Skin epidermis (tissue), 12 donors: ENCODE data around the gene FXYD7.
"Not testable (repeated sequence)": the region's sequence is repeated elsewhere in the genome, so short reads cannot be mapped to it uniquely, and the experiment has no call there.

Source experiments
- H3K27ac ChIP-seq, 21 experiments: fragments of 200-600 bp; sonication (generic) in 11 of 21; one replicate each; pipeline ENCODE4 v1.5.0; 2020; ENCODE audit warnings: mild to moderate bottlenecking in 3 of 21, inconsistent platforms in 2 of 21, moderate library complexity in 2 of 21
- H3K4me3 ChIP-seq, 7 experiments: fragments of 200-600 bp; sonication (generic) in 2 of 7; one replicate each; pipeline ENCODE4 v1.5.0; 2020; ENCODE audit warnings: inconsistent platforms in 2 of 7, mild to moderate bottlenecking in 2 of 7, moderate library complexity in 1 of 7

FXYD7 gene

GRCh38 chr19:35124098-35125060 is 18.7 kb upstream of the FXYD7 start:
- Histone ChIP-seq H3K4me3 (peak overlapping the region; percentile 21 to 40 (median 34)), H3K27ac (peak overlapping the region in 20 of 21 experiments; percentile 53 to 89 (median 82))

DNA sequence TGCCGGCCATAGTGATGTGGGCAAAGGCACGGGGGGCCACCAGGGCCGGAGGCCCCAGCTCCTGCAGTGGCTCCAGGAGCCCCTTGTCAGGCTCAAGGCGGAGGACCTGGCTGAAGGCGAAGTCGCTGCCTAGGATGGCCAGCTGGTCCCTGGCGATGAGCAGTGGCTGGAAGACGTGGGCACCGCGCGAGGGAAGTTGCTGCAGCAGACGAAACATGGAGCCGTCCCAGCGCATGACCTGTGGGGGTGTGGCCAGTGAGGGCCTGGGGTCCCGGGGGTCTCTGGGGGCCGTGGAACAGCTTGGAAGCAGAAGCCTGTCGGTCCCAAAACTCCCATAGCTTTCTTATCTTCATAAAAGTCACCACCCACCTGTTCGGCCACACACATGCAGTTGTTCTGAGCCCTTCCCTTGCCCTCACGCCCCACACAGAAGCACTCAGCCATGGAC is 17.8 kb upstream of the FXYD7 start:
- H3K4me3 ChIP-seq: peak overlapping the region in 1 of 7 experiments; percentile 39

GRCh38 chr19:35125749-35126623 is 17.1 kb upstream of the FXYD7 start:
- Histone ChIP-seq H3K27ac (peak overlapping the region in 10 of 21 experiments; percentile 6 to 88 (median 81)), H3K4me3 (no peak overlapping the region)

More for the DNA sequence above, 17.8 kb upstream of the FXYD7 start:
- peak overlapping the region in 18 of 21 experiments; percentile 53 to 89 (median 82) for H3K27ac ChIP-seq

DNA sequence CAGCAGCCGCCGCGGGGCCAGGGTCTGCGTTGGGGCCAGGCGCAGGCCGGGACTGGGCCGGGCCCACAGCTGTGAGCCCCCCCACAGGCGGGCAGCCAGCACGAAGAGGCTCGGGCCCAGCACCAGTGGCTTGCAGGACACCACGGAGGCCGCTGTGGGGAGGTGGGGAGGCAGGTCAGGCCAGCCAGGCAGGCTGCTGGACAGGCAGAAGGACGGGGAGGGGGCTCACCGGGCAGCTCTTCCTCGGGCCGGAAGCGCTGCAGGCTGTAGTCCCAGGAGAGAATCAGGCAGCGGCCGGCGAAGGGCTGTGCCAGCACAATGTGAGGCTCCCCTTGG is 16.5 kb upstream of the FXYD7 start:
- Histone ChIP-seq H3K4me3 (no peak overlapping the region), H3K27ac (peak overlapping the region in 9 of 21 experiments; percentile 6 to 86 (median 27))

DNA sequence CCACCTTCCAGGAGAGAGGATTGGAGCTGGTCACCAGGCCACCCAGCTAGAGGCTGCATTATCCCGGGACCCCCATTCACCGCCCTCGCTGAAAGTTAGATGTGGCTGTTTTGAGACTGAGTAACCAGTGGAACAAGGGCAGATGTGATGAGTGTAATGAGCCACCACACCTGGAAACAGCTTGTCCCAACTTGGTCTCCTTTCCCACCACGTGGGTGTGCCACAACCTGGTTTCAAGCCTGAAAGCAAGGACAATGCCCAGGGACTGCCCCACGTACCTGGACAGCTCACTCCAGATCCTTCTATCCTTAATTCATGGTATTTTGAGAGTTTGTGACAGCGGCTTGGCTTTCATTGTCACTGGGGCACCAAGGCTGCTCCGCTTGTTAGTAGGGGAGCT is 15.2 kb upstream of the FXYD7 start:
- Histone ChIP-seq H3K4me3 (no peak overlapping the region), H3K27ac (peak overlapping the region in 6 of 21 experiments; percentile 1 to 86 (median 42))

DNA sequence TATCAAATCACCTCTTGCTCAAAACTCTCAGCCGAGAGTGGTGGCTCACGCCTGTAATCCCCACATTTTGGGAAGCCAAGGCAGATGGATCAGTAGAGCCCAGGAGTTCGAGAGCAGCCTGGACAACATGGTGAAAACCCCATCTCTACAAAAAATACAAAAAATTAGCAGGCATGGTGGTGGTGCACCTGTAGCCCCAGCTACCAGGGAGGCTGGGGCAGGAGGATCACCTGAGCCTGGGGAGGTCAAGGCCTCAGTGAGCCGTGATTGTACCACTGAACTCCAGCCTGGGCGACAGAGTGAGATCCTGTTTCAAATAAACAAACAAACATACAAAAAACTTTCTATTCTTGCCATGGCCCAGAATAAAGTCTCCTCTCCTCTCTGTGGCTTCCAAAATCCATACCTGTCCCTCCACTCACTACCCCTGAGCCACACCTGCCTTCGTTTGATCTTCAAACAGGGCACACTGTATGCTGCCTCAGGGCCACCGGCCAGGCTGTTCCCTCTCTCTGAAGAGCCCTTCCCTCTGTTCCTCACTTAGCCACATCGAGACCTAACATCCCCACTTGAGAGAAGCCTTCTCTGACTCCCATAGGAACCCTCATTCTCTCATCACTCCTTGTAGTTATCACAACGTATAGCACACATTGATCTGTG is 14.5 kb upstream of the FXYD7 start:
- peak overlapping the region in 1 of 21 experiments; percentile 15 for H3K27ac ChIP-seq

DNA sequence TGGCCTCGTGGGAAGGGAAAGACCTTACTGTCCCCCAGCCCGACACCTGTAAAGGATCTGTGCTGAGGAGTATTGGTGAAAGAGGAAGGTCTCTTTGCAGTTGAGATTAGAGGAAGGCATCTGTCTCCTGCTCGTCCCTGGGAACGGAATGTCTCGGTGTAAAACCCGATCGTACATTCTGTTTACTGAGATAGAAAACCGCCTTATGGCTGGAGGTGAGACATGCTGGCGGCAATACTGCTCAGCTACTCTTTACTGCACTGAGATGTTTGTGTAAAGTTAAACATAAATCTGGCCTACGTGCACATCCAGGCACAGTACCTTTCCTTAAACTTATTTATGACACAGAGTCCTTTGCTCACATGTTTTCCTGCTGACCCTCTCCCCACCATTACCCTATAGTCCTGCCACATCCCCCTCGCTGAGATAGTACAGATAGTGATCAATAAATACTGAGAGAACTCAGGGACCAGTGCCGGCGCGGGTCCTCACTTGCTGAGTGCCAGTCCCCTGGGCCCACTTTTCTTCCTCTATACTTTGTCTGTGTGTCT is 13.3 kb upstream of the FXYD7 start:
- H3K4me3 ChIP-seq, H3K27ac ChIP-seq: not testable (repeated sequence)

More for the DNA sequence above, 14.5 kb upstream of the FXYD7 start:
- no peak overlapping the region for H3K4me3 ChIP-seq

DNA sequence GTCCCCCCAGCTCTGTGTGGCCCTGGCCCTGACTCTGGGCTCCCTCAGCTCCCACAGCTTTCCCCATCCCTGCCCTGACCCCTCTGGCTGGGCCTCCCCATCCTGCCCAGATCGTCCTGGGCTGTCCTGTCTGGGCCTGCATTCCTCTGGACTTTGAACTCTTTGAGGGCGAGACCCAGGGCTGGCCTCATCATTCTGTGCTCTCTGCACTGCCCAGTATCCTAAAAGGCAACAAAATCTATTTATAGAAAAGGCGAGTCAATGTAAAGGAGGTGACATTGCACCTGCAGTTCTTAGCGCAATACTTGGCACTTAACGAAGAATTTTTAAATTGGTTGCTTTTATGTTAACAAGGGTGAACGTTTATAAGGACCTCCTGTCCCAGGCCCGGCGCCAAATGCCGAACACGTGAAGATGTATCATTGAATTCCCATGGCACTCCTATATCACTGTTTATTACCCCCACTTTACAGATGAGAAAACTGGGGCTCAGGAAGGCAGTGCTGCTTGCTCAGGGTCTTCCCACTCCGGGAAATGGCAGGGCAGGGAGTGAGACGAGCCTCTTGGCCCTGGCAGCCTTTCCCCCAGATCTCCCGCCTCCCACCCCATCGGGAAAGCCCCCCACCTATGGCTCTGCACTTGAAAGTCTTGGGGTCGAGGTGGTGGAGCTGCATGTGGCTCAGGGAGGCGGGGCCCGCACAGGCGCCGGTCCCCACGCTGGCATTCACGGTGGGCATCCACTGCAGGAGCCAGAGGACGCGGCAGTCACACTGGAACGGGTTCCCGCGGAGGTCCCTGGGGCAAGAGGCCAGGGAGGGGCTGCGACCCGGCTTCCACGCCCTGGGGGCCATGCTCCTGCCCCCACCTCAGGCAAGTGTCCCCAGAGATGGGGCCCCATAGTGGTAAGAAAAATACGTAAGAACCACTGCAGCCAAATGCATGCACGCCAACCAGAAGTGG is 12.0 kb upstream of the FXYD7 start:
- no peak overlapping the region for H3K4me3 ChIP-seq
- no peak overlapping the region for H3K27ac ChIP-seq

GRCh38 chr19:35132254-35132653 is 10.8 kb upstream of the FXYD7 start:
- Histone ChIP-seq H3K4me3 (no peak overlapping the region), H3K27ac (no peak overlapping the region)

DNA sequence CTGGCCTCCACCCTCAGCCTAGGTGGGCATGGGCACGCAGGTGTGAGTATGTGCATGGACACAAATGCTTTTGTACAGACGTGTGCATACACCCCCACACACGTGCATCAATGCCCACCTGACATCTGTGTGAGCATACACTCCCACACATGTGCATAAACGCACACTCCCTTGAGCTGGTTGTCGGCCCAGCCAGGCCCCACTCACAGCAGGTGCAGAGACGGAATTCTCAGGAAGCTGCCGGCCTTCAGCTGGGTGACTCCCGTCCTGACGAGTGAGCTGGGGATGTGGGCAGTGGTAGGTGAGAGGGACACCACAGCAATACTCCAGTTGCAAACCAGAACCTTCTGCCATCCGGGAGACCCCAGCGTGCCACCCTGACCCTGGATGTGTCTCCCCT is 9.2 kb upstream of the FXYD7 start:
- Histone ChIP-seq H3K4me3 (peak overlapping the region in 1 of 7 experiments; percentile 1), H3K27ac (peak overlapping the region in 5 of 21 experiments; percentile 50 to 78 (median 65))

GRCh38 chr19:35134601-35135242 is 8.3 kb upstream of the FXYD7 start, which contains the start of gene LGI4:
Gene LGI4, minus strand, starts transcription at chr19:35135059. Its CDS starts 379 bp downstream, at chr19:35134680.
- Histone ChIP-seq H3K27ac (peak within 1 kb of the TSS in 14 of 21 experiments; percentile 30 to 78 (median 48)), H3K4me3 (peak within 1 kb of the TSS in 2 of 7 experiments; percentile 1 to 11)

DNA sequence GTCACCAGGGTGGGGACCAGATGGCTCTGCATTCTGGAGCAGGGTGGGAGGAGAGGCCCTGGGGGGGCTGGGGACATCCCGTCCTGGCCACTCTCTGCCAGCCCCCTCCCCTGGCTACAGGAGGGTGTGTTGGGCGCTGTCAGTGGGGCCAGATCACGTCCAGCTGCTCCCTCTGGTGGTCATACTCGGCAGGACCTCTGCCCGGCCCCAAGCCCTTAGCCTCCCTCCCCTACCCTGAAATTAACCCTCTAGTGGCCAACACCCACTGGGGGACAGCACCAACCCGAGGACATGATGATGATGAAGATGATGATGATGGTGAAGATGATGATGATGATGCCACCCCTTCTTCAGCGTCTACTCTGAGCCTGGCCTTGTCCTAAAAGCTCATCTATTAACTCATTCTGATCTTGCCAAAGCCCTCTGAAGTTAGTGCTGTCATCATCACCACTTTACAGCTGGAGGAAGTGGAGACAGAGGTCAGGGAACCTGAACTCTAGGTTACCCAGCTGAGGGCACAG is 7.6 kb upstream of the FXYD7 start:
- Histone ChIP-seq H3K4me3 (peak overlapping the region in 1 of 7 experiments; percentile 11), H3K27ac (peak overlapping the region in 13 of 21 experiments; percentile 18 to 78 (median 47))

- Histone ChIP-seq H3K4me3 (no peak overlapping the region), H3K27ac (peak overlapping the region in 3 of 21 experiments; percentile 55 to 93 (median 90))
These were observed 6.8 kb upstream of the FXYD7 start for GRCh38 chr19:35136231-35136630.

DNA sequence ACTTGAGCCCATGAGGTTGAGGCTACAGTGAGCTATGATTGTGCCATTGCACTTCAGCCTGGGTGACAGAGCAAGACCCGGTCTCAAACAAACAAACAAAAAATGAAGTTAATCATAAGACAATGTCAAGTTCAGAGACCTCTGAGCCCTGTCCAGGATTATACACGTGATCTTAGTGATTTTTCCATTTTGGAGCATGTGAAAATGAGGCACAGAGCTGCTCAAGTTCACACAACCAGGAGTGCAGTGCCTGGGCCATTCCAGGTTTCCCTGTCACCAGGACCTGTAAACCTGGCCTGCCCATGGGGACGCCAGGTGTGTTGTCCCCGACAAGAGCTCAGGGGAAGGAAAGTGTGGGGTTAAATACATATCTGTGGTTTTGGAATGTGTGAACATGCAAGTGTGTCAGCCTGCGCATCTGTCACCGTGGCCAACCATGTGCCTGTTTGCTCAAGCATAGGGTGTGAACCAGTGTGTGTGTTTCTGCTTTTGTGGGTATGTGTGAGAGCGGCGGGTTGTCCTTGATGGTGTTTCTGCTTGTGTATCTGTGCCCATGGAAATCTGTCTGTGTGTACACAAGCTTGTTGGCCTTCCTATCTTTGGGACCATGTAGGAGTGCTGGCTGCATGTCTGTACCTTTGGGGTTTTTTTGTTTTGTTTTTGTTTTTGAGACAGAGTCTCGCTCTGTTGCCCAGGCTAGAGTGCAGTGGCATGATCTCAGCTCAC is 5.9 kb upstream of the FXYD7 start:
- H3K4me3 ChIP-seq: no peak overlapping the region
- H3K27ac ChIP-seq: peak overlapping the region in 8 of 21 experiments; percentile 8 to 93 (median 40)

DNA sequence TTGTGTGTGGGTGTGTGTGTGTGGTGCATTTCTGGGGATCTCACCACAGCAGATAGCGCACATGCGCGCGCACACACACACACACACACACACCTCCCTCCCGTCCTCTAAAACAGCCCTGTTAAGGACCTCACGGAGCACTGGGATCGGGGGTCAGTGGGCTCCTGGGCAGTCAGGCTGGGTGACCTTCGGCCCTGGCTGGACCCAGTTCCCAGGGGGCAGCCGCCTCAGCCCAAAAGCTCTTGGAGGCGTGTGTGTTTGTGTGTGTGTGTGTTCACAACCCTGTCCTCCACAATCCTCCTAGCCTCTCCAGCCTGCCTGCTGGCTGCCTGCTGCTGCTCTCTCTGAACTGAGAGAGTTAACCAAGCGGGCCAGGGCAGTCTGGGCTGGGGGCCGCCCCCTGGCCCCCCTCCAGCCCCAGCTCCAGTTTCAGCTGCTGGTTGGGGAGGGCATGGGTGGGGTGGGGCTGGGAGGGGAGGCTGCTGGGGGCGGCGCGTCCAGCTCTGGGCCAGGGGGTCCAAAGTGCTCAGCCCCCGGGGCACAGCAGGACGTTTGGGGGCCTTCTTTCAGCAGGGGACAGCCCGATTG is 4.7 kb upstream of the FXYD7 start, which contains the start of gene FXYD1:
FXYD1 (plus strand) TSS at position 520 of the 588 bp plus-strand sequence. CDS start 1,256 bp downstream, outside the sequence.
- H3K4me3 ChIP-seq: peak within 1 kb of the TSS in 2 of 7 experiments; percentile 17 to 34
- H3K27ac ChIP-seq: peak within 1 kb of the TSS; percentile 27 to 93 (median 70)
